ENCODE results near the gene ALG10B.
"Not testable (repeated sequence)": the region's sequence is repeated elsewhere in the genome, so short reads cannot be mapped to it uniquely, and the experiment has no call there.

ALG10B gene

GRCh38 chr12:38291160-38291559 lies 25.4 kb upstream of the ALG10B start:
- TF ChIP-seq, protein P1, sequence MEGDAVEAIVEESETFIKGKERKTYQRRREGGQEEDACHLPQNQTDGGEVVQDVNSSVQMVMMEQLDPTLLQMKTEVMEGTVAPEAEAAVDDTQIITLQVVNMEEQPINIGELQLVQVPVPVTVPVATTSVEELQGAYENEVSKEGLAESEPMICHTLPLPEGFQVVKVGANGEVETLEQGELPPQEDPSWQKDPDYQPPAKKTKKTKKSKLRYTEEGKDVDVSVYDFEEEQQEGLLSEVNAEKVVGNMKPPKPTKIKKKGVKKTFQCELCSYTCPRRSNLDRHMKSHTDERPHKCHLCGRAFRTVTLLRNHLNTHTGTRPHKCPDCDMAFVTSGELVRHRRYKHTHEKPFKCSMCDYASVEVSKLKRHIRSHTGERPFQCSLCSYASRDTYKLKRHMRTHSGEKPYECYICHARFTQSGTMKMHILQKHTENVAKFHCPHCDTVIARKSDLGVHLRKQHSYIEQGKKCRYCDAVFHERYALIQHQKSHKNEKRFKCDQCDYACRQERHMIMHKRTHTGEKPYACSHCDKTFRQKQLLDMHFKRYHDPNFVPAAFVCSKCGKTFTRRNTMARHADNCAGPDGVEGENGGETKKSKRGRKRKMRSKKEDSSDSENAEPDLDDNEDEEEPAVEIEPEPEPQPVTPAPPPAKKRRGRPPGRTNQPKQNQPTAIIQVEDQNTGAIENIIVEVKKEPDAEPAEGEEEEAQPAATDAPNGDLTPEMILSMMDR (IDR thresholded peaks at IDR 0.05; ENCODE audit: low read length, missing control alignments), result no peak
- no peak overlapping the region for H3K4me3 ChIP-seq (replicated peaks; ENCODE audit: low read depth, low read length)
- DNase-seq (ENCODE audit: low read depth), result no peak

- H3K4me3 ChIP-seq (replicated peaks; ENCODE audit: low read depth, low read length); DNase-seq (ENCODE audit: low read depth): not testable (repeated sequence)
These were observed 13.6 kb upstream of the ALG10B start for GRCh38 chr12:38302972-38303371.

- not testable (repeated sequence) for H3K4me3 ChIP-seq (replicated peaks; ENCODE audit: low read depth, low read length); DNase-seq (ENCODE audit: low read depth)
These were observed 5.4 kb downstream of the ALG10B start for GRCh38 chr12:38321966-38322365.

DNA sequence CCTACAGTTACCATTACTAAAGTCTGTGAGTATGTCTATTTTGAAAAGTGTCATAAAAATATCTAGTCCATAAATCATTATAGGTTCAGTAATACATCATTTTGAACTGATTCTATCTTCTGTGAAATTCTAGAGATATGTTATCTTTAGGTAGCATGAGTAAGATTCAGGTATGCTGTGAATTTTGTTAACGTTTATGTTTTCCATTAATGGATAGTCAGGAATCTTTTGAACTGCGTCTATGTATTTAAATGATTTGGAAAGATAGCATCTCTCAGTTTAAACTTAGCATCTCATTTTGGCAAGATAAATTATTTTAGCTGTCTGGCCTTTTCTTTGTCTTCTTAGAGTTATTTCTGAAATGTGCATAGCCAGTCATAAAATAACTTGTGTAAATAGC lies 8.3 kb downstream of the ALG10B start:
- DNase-seq (ENCODE audit: low read depth), result no peak
- TF ChIP-seq, protein P1 (IDR thresholded peaks at IDR 0.05; ENCODE audit: low read length, missing control alignments), result no peak

GRCh38 chr12:38327356-38327755 lies 10.8 kb downstream of the ALG10B start:
- DNase-seq (ENCODE audit: low read depth), result no peak
- no peak overlapping the region for H3K4me3 ChIP-seq (replicated peaks; ENCODE audit: low read depth, low read length)

More for the DNA sequence above, 8.3 kb downstream of the ALG10B start:
- no peak overlapping the region for H3K4me3 ChIP-seq (replicated peaks; ENCODE audit: low read depth, low read length)

DNA sequence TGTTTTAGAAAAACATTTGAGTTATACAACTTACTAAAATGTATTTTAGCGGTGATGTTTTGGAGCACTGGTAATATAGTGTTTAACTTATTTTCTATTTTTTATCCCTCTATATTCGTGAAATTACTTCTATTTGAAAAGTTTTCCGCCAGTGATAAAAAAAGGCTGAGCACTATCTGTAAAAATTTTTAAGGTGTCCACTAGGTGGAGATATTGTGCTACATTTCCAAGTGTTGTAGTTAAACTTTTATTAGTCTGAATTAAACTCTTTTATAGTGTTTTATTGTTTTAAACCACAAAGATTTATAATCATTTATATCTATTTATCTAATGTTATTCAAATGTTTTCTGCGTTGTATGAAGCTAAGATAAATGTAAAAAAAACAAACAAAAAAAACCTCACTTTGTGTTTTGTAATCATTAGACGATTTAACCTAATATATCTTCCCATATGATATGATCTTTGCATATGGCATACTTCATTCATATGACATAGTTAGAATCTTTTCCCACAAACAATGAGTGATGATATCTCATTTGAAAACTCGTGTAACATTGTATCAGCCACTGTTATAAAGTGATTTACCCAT lies 11.8 kb downstream of the ALG10B start:
- peak; percentile 61 for DNase-seq (ENCODE audit: low read depth)

More at GRCh38 chr12:38327356-38327755, 10.8 kb downstream of the ALG10B start:
- TF ChIP-seq, protein P1 (IDR thresholded peaks at IDR 0.05; ENCODE audit: low read length, missing control alignments), result no peak

GRCh38 chr12:38330414-38330813 lies 13.8 kb downstream of the ALG10B start:
- not testable (repeated sequence) for DNase-seq (ENCODE audit: low read depth); H3K4me3 ChIP-seq (replicated peaks; ENCODE audit: low read depth, low read length)

More for the DNA sequence above, 11.8 kb downstream of the ALG10B start:
- TF ChIP-seq, protein P1 (IDR thresholded peaks at IDR 0.05; ENCODE audit: low read length, missing control alignments), result peak; percentile 48
- no peak overlapping the region for H3K4me3 ChIP-seq (replicated peaks; ENCODE audit: low read depth, low read length)

DNA sequence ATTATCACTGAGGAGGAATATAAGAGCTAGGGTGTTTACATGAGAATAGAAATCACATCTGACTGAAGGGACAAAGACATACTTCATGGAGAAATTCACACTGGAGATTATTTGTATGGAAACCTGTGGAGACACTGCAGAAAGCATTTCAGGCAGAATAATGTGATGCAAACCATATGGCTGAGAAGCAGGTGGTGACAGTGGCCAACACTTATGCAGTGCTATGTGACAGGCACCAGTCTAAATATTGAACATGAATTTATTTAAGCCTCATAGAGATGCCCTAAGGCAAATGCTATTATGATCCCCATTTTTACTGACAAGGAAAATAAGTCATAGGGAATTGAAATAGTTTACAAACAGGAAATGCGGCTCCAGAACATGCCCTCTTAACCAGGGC lies 16.2 kb downstream of the ALG10B start:
- TF ChIP-seq, protein P1 (IDR thresholded peaks at IDR 0.05; ENCODE audit: low read length, missing control alignments), result no peak
- no peak overlapping the region for H3K4me3 ChIP-seq (replicated peaks; ENCODE audit: low read depth, low read length)
- no peak for DNase-seq (ENCODE audit: low read depth)

All from fibroblast of pulmonary artery (primary cell).